Measurements from ENCODE around the gene CPNE7. TPM values are rescaled to one million over a fixed set of nuclear protein-coding genes. Genes with fewer than 3 reads are reported as not detected.

The CPNE7 gene
- total and polyA plus RNA-seq, 9 of the 15 experiments (the other 6 are each of a cell fraction or from before 2014, with no cell fraction given): 0.30 to 73.4 (median 32.7) TPM

GRCh38 chr16:89556750-89557689, 18.5 kb upstream of the CPNE7 start (continued):
- TF ChIP-seq FIP1L1 (IDR thresholded peaks at IDR 0.05; ENCODE audit: low read depth, low read length, poor library complexity, severe bottlenecking) (no peak), ZNF347 (CRISPR knock-in tag; IDR thresholded peaks at IDR 0.05; ENCODE audit: low read depth) (no peak), E4F1 (CRISPR knock-in tag; IDR thresholded peaks at IDR 0.05; ENCODE audit: borderline replicate concordance) (no peak), MYC (IDR thresholded peaks at IDR 0.05; ENCODE audit: low read depth, low read length) (0 out of 2 replicates have a peak, but pooled peaks have one; percentile 57), MYC (CRISPR knock-in tag; IDR thresholded peaks at IDR 0.05; ENCODE audit: borderline replicate concordance, low read depth) (no peak), PPARD (CRISPR knock-in tag; IDR thresholded peaks at IDR 0.05) (no peak), MEF2D (tag; conservative IDR thresholded peaks at IDR 0.05; ENCODE audit: low read depth) (no peak), POLR2G (IDR thresholded peaks at IDR 0.05; ENCODE audit: low read depth, low read length) (no peak), ZNF184 (CRISPR knock-in tag; IDR thresholded peaks at IDR 0.05) (no peak), RFX7 (CRISPR knock-in tag; IDR thresholded peaks at IDR 0.05) (no peak), NR3C1 (CRISPR knock-in tag; IDR thresholded peaks at IDR 0.05) (no peak), CEBPB (tag; IDR thresholded peaks at IDR 0.05) (no peak), FOS (IDR thresholded peaks at IDR 0.05; ENCODE audit: extremely low read depth, insufficient read length) (no peak), DEAF1 (CRISPR knock-in tag; IDR thresholded peaks at IDR 0.05) (peak; percentile 30; the same call in 1 of the 2 replicates), STAG1 (CRISPR knock-in tag; IDR thresholded peaks at IDR 0.05; ENCODE audit: borderline replicate concordance) (peak; percentile 7; the same call in 1 of the 2 replicates), ZNF41 (CRISPR knock-in tag; conservative IDR thresholded peaks at IDR 0.05) (no peak), TRIM25 (IDR thresholded peaks at IDR 0.05; ENCODE audit: borderline replicate concordance) (no peak), ZNF212 (CRISPR knock-in tag; IDR thresholded peaks at IDR 0.05) (no peak), HNRNPK (IDR thresholded peaks at IDR 0.05; ENCODE audit: low read depth, low read length, poor library complexity, severe bottlenecking) (no peak), ZBTB7A (IDR thresholded peaks at IDR 0.05; ENCODE audit: borderline replicate concordance, control insufficient read depth, low read depth, low read length) (0 out of 2 replicates have a peak, but pooled peaks have one; percentile 25), TARDBP (IDR thresholded peaks at IDR 0.05) (no peak), NCOA4 (IDR thresholded peaks at IDR 0.05; ENCODE audit: partially characterized antibody) (no peak), ZNF3 (CRISPR knock-in tag; IDR thresholded peaks at IDR 0.05) (no peak)

Data from K562 (cell line).